ENCODE data around the gene PARVB.

DNA sequence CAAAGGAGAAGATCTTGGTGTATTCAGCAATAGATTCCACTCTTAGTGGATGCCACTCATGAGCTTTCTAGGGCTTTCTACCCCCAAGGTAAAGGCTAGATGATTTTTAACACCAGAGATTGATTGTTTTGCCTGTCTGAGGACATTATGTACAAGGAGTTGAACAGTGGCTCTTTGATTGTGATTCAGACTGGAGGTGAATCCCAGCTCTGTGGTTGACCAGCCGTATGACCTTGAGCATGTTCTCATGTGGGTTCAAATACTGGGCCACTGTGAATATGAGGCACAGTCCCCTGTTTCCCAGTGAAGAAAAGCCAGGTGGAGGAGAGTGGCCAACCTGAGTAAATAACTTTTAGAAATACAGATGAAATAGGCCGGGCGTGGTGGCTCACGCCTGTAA lies 24.0 kb upstream of the PARVB start:
- TF ChIP-seq, protein P1, sequence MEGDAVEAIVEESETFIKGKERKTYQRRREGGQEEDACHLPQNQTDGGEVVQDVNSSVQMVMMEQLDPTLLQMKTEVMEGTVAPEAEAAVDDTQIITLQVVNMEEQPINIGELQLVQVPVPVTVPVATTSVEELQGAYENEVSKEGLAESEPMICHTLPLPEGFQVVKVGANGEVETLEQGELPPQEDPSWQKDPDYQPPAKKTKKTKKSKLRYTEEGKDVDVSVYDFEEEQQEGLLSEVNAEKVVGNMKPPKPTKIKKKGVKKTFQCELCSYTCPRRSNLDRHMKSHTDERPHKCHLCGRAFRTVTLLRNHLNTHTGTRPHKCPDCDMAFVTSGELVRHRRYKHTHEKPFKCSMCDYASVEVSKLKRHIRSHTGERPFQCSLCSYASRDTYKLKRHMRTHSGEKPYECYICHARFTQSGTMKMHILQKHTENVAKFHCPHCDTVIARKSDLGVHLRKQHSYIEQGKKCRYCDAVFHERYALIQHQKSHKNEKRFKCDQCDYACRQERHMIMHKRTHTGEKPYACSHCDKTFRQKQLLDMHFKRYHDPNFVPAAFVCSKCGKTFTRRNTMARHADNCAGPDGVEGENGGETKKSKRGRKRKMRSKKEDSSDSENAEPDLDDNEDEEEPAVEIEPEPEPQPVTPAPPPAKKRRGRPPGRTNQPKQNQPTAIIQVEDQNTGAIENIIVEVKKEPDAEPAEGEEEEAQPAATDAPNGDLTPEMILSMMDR (IDR thresholded peaks at IDR 0.05; ENCODE audit: low read length), result no peak
- TF ChIP-seq EZH2 (IDR thresholded peaks at IDR 0.05; ENCODE audit: borderline replicate concordance, low read length), result no peak

All from OCI-LY1 (cell line).